ENCODE data around the gene HIVEP2.

The HIVEP2 gene

GRCh38 chr6:142903812-142904211 is 41.2 kb downstream of the HIVEP2 start:
- no peaks in the 10 kb centered on the region for H3K36me3 ChIP-seq (ENCODE audit: control insufficient read depth, insufficient read depth, low read length)
- H3K4me1 ChIP-seq (ENCODE audit: control insufficient read depth, insufficient read depth, low read length, poor library complexity, severe bottlenecking) = peaks cover 22% of the 10 kb centered on the region
- no peak overlapping the region for H3K27ac ChIP-seq (ENCODE audit: low read depth, low read length, severe bottlenecking)
- H3K9me3 ChIP-seq (ENCODE audit: control insufficient read depth, low read length) = no peaks in the 10 kb centered on the region
- 83 to 100% methylated on average over 1 of the region's 1 CpG for WGBS, 2 experiments (ENCODE audit: insufficient coverage in 2 of 2)
- no peak overlapping the region for H3K4me3 ChIP-seq (ENCODE audit: extremely low read depth, insufficient read depth, low read length, poor library complexity, severe bottlenecking)

DNA sequence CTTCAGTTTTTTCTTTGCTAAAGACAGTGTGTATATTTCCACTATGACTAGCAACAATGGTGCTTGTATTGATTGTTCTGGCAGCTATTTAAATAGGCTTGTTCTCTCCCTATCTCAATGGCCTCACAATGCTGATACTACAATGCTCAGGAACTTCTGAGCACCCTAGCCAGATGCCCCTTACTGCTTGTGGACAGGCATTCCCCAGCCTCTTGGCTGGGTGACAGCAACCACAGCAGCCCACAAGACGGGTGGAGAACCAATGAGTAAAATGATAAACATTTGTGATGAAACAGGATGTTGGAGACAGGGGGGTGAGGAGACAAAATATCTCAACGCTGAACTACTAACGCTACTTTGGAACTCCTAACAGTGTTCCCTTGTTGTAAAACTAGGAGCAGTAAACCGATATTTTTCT is 42.3 kb downstream of the HIVEP2 start:
- 57 to 68% methylated on average over 1 to 3 of the region's 4 CpGs for WGBS, 2 experiments (ENCODE audit: insufficient coverage in 2 of 2)
- Histone ChIP-seq H3K4me1 (ENCODE audit: control insufficient read depth, insufficient read depth, low read length, poor library complexity, severe bottlenecking) (peaks cover 25% of the 10 kb centered on the region), H3K36me3 (ENCODE audit: control insufficient read depth, insufficient read depth, low read length) (no peaks in the 10 kb centered on the region), H3K4me3 (ENCODE audit: extremely low read depth, insufficient read depth, low read length, poor library complexity, severe bottlenecking) (no peak overlapping the region), H3K9me3 (ENCODE audit: control insufficient read depth, low read length) (no peaks in the 10 kb centered on the region), H3K27ac (ENCODE audit: low read depth, low read length, severe bottlenecking) (peak overlapping the region; percentile 36)

DNA sequence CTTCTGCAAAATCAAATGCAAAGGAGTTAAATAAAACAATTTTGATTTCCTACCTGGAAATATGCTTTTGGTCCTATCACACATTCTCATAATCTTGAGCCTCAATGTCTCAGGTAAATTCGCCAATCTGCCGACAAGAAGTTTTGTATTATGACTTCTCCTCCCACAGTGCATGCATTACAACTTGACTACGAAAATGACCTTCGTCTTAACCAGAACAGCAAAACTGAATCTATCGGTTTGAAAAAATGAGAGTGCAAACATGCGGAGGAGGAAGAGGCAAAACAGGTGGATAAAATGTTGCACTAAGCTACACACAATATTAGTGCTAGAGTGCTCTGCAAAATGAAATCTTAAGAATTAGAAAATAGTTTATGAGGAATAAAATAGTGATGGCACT is 43.4 kb downstream of the HIVEP2 start:
- Histone ChIP-seq H3K9me3 (ENCODE audit: control insufficient read depth, low read length) (no peaks in the 10 kb centered on the region), H3K4me3 (ENCODE audit: extremely low read depth, insufficient read depth, low read length, poor library complexity, severe bottlenecking) (no peak overlapping the region), H3K36me3 (ENCODE audit: control insufficient read depth, insufficient read depth, low read length) (no peaks in the 10 kb centered on the region), H3K4me1 (ENCODE audit: control insufficient read depth, insufficient read depth, low read length, poor library complexity, severe bottlenecking) (peaks cover 25% of the 10 kb centered on the region), H3K27ac (ENCODE audit: low read depth, low read length, severe bottlenecking) (no peak overlapping the region)
- 79 to 100% methylated on average over 2 to 4 of the region's 6 CpGs for WGBS, 2 experiments (ENCODE audit: insufficient coverage in 2 of 2)

GRCh38 chr6:142900227-142900971 is 44.6 kb downstream of the HIVEP2 start:
- H3K4me1 ChIP-seq (ENCODE audit: control insufficient read depth, insufficient read depth, low read length, poor library complexity, severe bottlenecking) = peaks cover 25% of the 10 kb centered on the region
- no peaks in the 10 kb centered on the region for H3K9me3 ChIP-seq (ENCODE audit: control insufficient read depth, low read length)
- H3K4me3 ChIP-seq (ENCODE audit: extremely low read depth, insufficient read depth, low read length, poor library complexity, severe bottlenecking) = no peak overlapping the region
- H3K36me3 ChIP-seq (ENCODE audit: control insufficient read depth, insufficient read depth, low read length) = no peaks in the 10 kb centered on the region
- H3K27ac ChIP-seq (ENCODE audit: low read depth, low read length, severe bottlenecking) = peak overlapping the region; percentile 30
- WGBS, 2 experiments (ENCODE audit: insufficient coverage in 2 of 2) = 88 to 94% methylated on average over 3 to 7 of the region's 10 CpGs

DNA sequence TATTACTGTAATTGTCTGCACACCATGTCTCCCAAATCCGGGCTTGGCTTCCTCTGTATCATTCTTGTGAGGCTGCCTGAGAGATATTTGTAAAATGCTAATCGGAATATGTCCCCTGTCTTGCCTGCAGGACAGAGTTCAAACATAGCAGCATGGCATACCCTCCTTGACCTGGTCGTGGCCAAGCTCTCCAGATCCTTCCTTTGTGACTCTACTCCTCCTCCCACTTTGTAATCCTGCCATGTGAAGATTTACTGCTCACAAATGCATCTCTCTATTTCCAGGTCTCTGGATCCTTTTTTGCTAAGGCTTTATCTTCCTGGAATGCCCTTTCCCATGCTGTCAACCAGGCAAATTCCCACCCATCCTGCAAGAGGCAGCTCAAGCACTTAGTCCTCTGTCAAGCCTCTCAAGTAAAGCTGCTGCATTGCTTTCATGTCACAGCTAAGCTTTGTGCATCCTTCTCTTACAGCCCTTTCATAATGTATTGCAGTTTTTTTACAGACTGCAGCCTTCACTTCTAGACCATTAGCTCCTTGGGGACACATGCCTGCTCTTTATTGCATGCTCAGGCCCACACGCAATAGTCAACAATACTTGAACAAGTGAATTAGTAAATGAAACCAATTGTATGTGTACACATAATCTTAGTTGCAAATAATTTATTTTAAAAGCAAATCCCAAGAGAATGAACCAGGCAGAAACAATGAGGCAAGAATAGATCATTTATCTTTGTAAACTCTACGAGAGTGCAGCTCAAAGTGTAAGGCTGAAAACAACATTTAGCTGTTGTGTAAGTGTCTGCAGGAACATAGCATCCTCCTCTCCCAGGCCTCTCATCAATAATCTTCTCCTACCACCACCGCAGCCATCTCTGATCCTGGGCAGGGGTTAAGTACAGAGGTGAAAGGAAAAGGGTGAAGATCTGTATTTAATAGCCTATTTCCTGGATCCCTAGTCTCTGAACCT is 45.8 kb downstream of the HIVEP2 start:
- Histone ChIP-seq H3K4me3 (ENCODE audit: extremely low read depth, insufficient read depth, low read length, poor library complexity, severe bottlenecking) (no peak overlapping the region), H3K4me1 (ENCODE audit: control insufficient read depth, insufficient read depth, low read length, poor library complexity, severe bottlenecking) (peaks cover 25% of the 10 kb centered on the region), H3K36me3 (ENCODE audit: control insufficient read depth, insufficient read depth, low read length) (no peaks in the 10 kb centered on the region), H3K9me3 (ENCODE audit: control insufficient read depth, low read length) (no peaks in the 10 kb centered on the region), H3K27ac (ENCODE audit: low read depth, low read length, severe bottlenecking) (no peak overlapping the region)
- WGBS, 2 experiments (ENCODE audit: insufficient coverage in 2 of 2) = 85 to 96% methylated on average over 3 of the region's 6 CpGs

DNA sequence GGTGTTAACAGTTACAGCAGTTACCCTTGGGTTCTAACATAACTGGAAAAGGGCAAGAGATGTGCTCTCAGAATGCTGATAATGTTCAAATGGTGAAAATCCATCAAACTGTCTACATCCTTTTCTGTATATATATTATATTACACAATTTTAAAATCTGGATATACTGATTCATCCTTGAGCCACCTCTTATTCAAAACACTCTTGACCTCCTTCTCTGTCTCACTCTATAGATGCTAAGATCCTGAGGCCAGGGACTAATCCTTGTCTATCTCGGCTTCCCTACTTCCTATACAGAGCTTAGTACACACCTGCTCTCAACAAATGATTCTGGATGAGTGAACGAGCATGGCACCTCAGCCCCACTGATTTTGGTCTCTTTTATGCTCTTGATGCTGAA is 47.3 kb downstream of the HIVEP2 start:
- peaks cover 29% of the 10 kb centered on the region for H3K4me1 ChIP-seq (ENCODE audit: control insufficient read depth, insufficient read depth, low read length, poor library complexity, severe bottlenecking)
- 88 to 96% methylated on average over 2 of the region's 2 CpGs for WGBS, 2 experiments (ENCODE audit: insufficient coverage in 2 of 2)

GRCh38 chr6:142896732-142897131 is 48.2 kb downstream of the HIVEP2 start:
- H3K27ac ChIP-seq (ENCODE audit: low read depth, low read length, severe bottlenecking) = no peak overlapping the region
- H3K4me3 ChIP-seq (ENCODE audit: extremely low read depth, insufficient read depth, low read length, poor library complexity, severe bottlenecking) = no peak overlapping the region
- no peaks in the 10 kb centered on the region for H3K9me3 ChIP-seq (ENCODE audit: control insufficient read depth, low read length)
- H3K36me3 ChIP-seq (ENCODE audit: control insufficient read depth, insufficient read depth, low read length) = no peaks in the 10 kb centered on the region
- H3K4me1 ChIP-seq (ENCODE audit: control insufficient read depth, insufficient read depth, low read length, poor library complexity, severe bottlenecking) = peaks cover 29% of the 10 kb centered on the region

More for the DNA sequence above, 47.3 kb downstream of the HIVEP2 start:
- no peaks in the 10 kb centered on the region for H3K9me3 ChIP-seq (ENCODE audit: control insufficient read depth, low read length)
- no peak overlapping the region for H3K27ac ChIP-seq (ENCODE audit: low read depth, low read length, severe bottlenecking)
- H3K36me3 ChIP-seq (ENCODE audit: control insufficient read depth, insufficient read depth, low read length) = no peaks in the 10 kb centered on the region
- H3K4me3 ChIP-seq (ENCODE audit: extremely low read depth, insufficient read depth, low read length, poor library complexity, severe bottlenecking) = no peak overlapping the region

DNA sequence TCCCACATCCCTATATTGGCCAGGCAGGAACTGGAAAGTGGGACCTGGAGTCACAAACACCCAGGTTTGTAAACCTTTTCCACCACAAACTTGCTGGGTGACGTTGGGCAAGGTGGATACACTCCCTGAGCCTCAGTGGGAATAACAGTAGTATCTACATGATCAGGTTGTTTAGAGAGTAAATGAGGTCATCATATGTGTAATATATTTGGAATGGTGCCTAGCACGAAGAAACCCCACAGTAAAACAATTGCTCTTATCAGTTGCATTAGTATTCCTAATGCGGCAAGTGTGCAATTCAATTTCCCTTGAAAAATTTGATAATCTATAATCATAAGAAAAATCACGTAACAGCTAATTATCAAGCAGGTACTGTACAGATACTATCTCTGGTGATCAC is 51.9 kb downstream of the HIVEP2 start:
- no peak overlapping the region for H3K27ac ChIP-seq (ENCODE audit: low read depth, low read length, severe bottlenecking)
- no peak overlapping the region for H3K4me3 ChIP-seq (ENCODE audit: extremely low read depth, insufficient read depth, low read length, poor library complexity, severe bottlenecking)
- 83 to 91% methylated on average over 1 of the region's 4 CpGs for WGBS, 2 experiments (ENCODE audit: insufficient coverage in 2 of 2)
- H3K4me1 ChIP-seq (ENCODE audit: control insufficient read depth, insufficient read depth, low read length, poor library complexity, severe bottlenecking) = peaks cover 11% of the 10 kb centered on the region
- no peaks in the 10 kb centered on the region for H3K36me3 ChIP-seq (ENCODE audit: control insufficient read depth, insufficient read depth, low read length)
- H3K9me3 ChIP-seq (ENCODE audit: control insufficient read depth, low read length) = no peaks in the 10 kb centered on the region

GRCh38 chr6:142892254-142893021 is 52.5 kb downstream of the HIVEP2 start:
- 81 to 89% methylated on average over 3 of the region's 10 CpGs for WGBS, 2 experiments (ENCODE audit: insufficient coverage in 2 of 2)
- Histone ChIP-seq H3K27ac (ENCODE audit: low read depth, low read length, severe bottlenecking) (no peak overlapping the region), H3K4me1 (ENCODE audit: control insufficient read depth, insufficient read depth, low read length, poor library complexity, severe bottlenecking) (peaks cover 11% of the 10 kb centered on the region), H3K4me3 (ENCODE audit: extremely low read depth, insufficient read depth, low read length, poor library complexity, severe bottlenecking) (no peak overlapping the region), H3K36me3 (ENCODE audit: control insufficient read depth, insufficient read depth, low read length) (no peaks in the 10 kb centered on the region), H3K9me3 (ENCODE audit: control insufficient read depth, low read length) (no peaks in the 10 kb centered on the region)

GRCh38 chr6:142891454-142891853 is 53.5 kb downstream of the HIVEP2 start:
- peaks cover 15% of the 10 kb centered on the region for H3K4me1 ChIP-seq (ENCODE audit: control insufficient read depth, insufficient read depth, low read length, poor library complexity, severe bottlenecking)
- WGBS, 2 experiments (ENCODE audit: insufficient coverage in 2 of 2) = 63 to 96% methylated on average over 4 of the region's 5 CpGs
- no peak overlapping the region for H3K4me3 ChIP-seq (ENCODE audit: extremely low read depth, insufficient read depth, low read length, poor library complexity, severe bottlenecking)
- no peak overlapping the region for H3K27ac ChIP-seq (ENCODE audit: low read depth, low read length, severe bottlenecking)
- H3K36me3 ChIP-seq (ENCODE audit: control insufficient read depth, insufficient read depth, low read length) = no peaks in the 10 kb centered on the region
- H3K9me3 ChIP-seq (ENCODE audit: control insufficient read depth, low read length) = no peaks in the 10 kb centered on the region

All from mesodermal cell (in vitro differentiated cells).